ENCODE data around the gene PTPA.

The PTPA gene

GRCh38 chr9:129110740-129111527 is at the start of gene PTPA, which contains the start of gene CRAT:
Gene PTPA, plus strand, starts transcription at chr9:129111415. Its CDS starts 186 bp downstream, at chr9:129111601.
Gene CRAT, minus strand, starts transcription at chr9:129110793. Its CDS starts 284 bp downstream, at chr9:129110509.
- no peak for TF ChIP-seq CTCF (IDR thresholded peaks at IDR 0.05; ENCODE audit: extremely low read depth, missing control alignments)
- DNase-seq (ENCODE audit: low spot score) = peak; percentile 100

GRCh38 chr9:129063061-129063460 is 48.2 kb upstream of the PTPA start:
- no peak for TF ChIP-seq CTCF (IDR thresholded peaks at IDR 0.05; ENCODE audit: extremely low read depth, missing control alignments)
- DNase-seq (ENCODE audit: low spot score) = no peak

- no peak for DNase-seq (ENCODE audit: low spot score)
- TF ChIP-seq CTCF (IDR thresholded peaks at IDR 0.05; ENCODE audit: extremely low read depth, missing control alignments) = no peak
Measured at GRCh38 chr9:129064499-129064908, 46.7 kb upstream of the PTPA start.

- DNase-seq (ENCODE audit: low spot score) = no peak
- TF ChIP-seq CTCF (IDR thresholded peaks at IDR 0.05; ENCODE audit: extremely low read depth, missing control alignments) = no peak
Measured at GRCh38 chr9:129068110-129068509, 43.1 kb upstream of the PTPA start.

GRCh38 chr9:129068990-129069861 is 42.0 kb upstream of the PTPA start:
- no peak for TF ChIP-seq CTCF (IDR thresholded peaks at IDR 0.05; ENCODE audit: extremely low read depth, missing control alignments)
- peak; percentile 58 for DNase-seq (ENCODE audit: low spot score)

GRCh38 chr9:129069862-129070641 is 41.2 kb upstream of the PTPA start:
- no peak for TF ChIP-seq CTCF (IDR thresholded peaks at IDR 0.05; ENCODE audit: extremely low read depth, missing control alignments)
- DNase-seq (ENCODE audit: low spot score) = no peak
